Measurements from ENCODE around the gene GIPR.
A peak's percentile ranks its signal among the peaks of the same experiment; 100 is the strongest.

The GIPR gene

DNA sequence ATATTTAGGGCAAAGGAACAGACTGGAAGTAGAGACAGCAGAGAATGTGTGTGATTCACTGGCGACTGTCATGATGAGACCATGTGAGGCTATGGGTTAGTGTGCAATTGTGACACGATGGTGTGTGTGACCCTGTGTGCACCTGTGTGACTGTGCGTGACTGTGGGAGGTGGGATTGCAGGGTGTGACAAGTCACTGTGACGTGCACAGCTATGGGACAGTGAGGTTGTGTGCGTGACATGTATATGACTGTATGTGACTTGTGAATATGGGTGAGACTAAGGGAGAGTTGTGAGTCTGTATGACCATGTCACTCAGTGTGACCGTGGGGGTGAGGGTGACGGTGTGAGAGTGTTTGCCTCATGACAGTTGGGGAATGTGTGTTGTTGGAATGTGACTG, 3.4 kb upstream of the GIPR start:
- TF ChIP-seq, protein P1, sequence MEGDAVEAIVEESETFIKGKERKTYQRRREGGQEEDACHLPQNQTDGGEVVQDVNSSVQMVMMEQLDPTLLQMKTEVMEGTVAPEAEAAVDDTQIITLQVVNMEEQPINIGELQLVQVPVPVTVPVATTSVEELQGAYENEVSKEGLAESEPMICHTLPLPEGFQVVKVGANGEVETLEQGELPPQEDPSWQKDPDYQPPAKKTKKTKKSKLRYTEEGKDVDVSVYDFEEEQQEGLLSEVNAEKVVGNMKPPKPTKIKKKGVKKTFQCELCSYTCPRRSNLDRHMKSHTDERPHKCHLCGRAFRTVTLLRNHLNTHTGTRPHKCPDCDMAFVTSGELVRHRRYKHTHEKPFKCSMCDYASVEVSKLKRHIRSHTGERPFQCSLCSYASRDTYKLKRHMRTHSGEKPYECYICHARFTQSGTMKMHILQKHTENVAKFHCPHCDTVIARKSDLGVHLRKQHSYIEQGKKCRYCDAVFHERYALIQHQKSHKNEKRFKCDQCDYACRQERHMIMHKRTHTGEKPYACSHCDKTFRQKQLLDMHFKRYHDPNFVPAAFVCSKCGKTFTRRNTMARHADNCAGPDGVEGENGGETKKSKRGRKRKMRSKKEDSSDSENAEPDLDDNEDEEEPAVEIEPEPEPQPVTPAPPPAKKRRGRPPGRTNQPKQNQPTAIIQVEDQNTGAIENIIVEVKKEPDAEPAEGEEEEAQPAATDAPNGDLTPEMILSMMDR (IDR thresholded peaks at IDR 0.05; ENCODE audit: low read length, missing control alignments): no peak
- H3K4me3 ChIP-seq (replicated peaks; ENCODE audit: low read depth, low read length): no peak overlapping the region
- no peak for DNase-seq (ENCODE audit: low read depth)

GRCh38 chr19:45668342-45668871, 386 bp downstream of the GIPR start:
- TF ChIP-seq, protein P1 (IDR thresholded peaks at IDR 0.05; ENCODE audit: low read length, missing control alignments): no peak
- peak overlapping the region; percentile 21 for H3K4me3 ChIP-seq (replicated peaks; ENCODE audit: low read depth, low read length)
- DNase-seq (ENCODE audit: low read depth): no peak

- TF ChIP-seq, protein P1 (IDR thresholded peaks at IDR 0.05; ENCODE audit: low read length, missing control alignments): no peak
- peak; percentile 90 for DNase-seq (ENCODE audit: low read depth)
- peak overlapping the region; percentile 41 for H3K4me3 ChIP-seq (replicated peaks; ENCODE audit: low read depth, low read length)
These were observed 2.8 kb downstream of the GIPR start for GRCh38 chr19:45670670-45671453.

- no peak for DNase-seq (ENCODE audit: low read depth)
- H3K4me3 ChIP-seq (replicated peaks; ENCODE audit: low read depth, low read length): no peak overlapping the region
- TF ChIP-seq, protein P1 (IDR thresholded peaks at IDR 0.05; ENCODE audit: low read length, missing control alignments): no peak
These were observed 6.9 kb downstream of the GIPR start for GRCh38 chr19:45674946-45675345.

- no peak for DNase-seq (ENCODE audit: low read depth)
- TF ChIP-seq, protein P1 (IDR thresholded peaks at IDR 0.05; ENCODE audit: low read length, missing control alignments): no peak
- peak overlapping the region; percentile 36 for H3K4me3 ChIP-seq (replicated peaks; ENCODE audit: low read depth, low read length)
These were observed 8.8 kb downstream of the GIPR start for GRCh38 chr19:45676851-45677263.

GRCh38 chr19:45677351-45678230, 9.6 kb downstream of the GIPR start:
- H3K4me3 ChIP-seq (replicated peaks; ENCODE audit: low read depth, low read length): peak overlapping the region; percentile 36
- TF ChIP-seq, protein P1 (IDR thresholded peaks at IDR 0.05; ENCODE audit: low read length, missing control alignments): no peak
- peak; percentile 90 for DNase-seq (ENCODE audit: low read depth)
